HG03565 (cell line): ENCODE data around the gene BPIFA3.

ENCODE experiments used
- ATAC-seq: cut with Tn5 transposase; IDR thresholded peaks from one replicate; pipeline ENCODE4 v1.9.1; 2021; ENCODE audit warnings: mild to moderate bottlenecking, moderate library complexity; ENCODE audit not compliant: unreplicated experiment

The BPIFA3 gene

GRCh38 chr20:33211817-33212424, 5.2 kb upstream of the BPIFA3 start:
- ATAC-seq, result no peak

DNA sequence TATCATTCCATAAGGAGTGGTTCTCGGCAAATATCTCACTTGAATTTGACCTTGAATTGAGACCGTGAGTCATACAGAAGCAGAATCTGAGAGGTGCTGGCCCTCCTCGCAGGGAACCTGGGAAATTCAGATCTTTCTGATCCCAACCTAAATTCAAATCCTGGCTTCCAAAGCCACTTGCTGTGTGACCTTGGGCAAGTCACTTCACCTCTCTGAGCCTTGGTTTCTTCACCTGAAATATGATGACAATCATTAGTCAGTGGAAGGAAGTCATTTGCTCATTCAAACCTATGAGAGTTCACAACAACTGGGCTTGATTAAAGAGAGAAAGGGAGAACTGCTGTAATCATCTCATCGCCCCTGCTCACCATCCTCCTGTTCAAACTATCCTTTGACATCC, 7.2 kb downstream of the BPIFA3 start:
- ATAC-seq, result no peak

GRCh38 chr20:33229843-33230242, 12.7 kb downstream of the BPIFA3 start:
- no peak for ATAC-seq

DNA sequence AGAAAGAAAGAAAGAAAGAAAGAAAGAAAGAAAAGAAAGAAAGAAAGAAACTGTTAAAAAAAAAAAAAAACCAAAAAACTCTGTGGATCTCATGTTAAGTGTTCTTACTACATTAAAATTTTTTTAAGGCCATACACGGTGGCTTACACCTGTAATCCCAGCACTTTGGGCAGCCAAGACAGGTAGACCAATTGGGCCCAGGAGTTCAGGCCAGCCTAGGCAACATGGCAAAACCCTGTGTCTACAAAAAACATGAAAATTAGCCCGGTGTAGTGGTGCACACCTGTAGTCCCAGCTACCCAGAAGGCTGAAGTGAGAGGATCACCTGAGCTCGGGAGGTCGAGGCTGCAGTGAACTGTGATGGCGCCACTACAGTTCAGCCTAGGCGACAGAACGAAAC, 14.1 kb downstream of the BPIFA3 start:
- no peak for ATAC-seq

DNA sequence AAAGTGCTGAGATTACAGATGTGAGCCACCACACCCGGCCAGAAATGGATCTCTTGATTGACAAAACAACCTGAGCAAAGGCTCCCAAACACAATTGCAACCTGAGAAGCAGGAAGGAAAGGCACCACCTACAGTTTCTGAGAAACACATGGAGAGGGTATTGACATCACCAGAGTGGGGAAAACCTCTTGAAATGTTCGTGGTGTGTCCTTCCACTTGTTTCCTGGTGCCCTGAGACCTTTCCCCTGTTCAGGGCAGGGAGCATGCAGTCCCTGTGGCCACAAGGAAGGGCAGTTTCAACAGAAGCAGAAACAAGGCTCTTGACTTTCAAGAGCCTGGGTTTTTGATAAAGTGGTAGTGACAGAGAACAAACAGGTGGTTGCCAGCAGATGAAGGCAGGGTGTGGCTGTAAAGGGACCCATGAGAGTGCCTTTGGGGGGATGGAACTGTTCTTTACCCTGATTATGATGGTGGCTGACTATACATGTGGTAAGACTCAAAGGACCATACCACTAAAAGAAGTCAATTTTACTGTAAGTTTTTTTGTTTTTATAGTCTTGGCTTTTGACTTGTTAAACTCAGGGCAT, 15.4 kb downstream of the BPIFA3 start:
- no peak for ATAC-seq

DNA sequence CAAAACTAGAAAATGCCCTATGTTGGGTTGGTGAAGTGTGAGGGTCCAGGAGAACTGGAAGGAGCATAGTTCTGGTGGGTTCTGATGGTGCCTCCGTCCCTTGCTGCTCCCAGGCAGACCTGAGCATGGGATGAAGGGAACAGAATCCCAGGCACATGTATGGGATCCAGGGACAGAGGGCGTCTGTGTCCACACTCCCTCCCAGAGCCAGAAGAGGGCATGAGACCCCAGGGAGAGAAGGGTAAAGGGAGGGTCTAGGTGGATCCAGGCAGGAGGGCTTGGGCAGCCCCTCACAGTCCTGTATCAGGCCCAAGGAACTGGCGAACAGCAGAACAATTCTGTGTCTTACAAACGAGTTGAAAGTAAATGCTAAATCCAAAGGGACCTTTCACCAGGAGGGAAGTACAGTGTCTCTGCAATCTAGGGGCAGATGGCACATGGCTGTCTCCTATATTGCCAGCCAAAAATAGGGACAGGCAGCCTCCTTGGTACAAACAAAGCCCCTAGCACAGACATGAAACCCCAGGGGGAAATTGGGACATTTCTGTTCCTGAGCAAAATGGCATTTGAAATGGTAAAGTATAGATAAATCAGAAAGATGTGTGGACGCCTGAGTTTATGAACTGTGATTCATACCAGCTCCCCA, 16.1 kb downstream of the BPIFA3 start:
- no peak for ATAC-seq

- no peak for ATAC-seq
These were observed 16.9 kb downstream of the BPIFA3 start for GRCh38 chr20:33234050-33234449.

GRCh38 chr20:33235696-33236095, 18.5 kb downstream of the BPIFA3 start, which contains the start of gene BPIFA1:
Gene BPIFA1, plus strand, starts transcription at chr20:33235996. Its CDS starts 1,716 bp downstream, at chr20:33237712.
- ATAC-seq, result no peak

- no peak for ATAC-seq
These were observed 19.2 kb downstream of the BPIFA3 start for GRCh38 chr20:33236351-33236750.

GRCh38 chr20:33237989-33238388, 20.8 kb downstream of the BPIFA3 start:
- ATAC-seq, result no peak

DNA sequence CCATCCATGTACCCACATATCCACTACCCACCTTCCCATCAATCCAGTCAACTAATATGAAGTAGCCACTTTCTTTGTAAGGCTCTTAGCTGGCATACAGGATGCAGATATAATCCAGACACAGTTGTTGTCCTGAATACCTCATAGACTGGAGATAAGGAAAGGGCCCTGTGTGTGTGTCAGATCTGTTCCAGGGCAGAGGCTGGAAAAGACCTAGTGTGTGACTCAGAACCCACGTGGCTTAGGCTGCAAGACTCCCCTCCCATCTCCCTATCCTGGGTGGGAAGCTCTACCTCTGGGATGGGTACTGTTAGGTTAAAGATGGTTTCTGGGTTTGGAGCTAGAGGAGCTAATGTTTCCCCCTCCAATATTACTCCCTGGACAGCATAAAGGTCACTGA, 22.3 kb downstream of the BPIFA3 start:
- no peak for ATAC-seq

DNA sequence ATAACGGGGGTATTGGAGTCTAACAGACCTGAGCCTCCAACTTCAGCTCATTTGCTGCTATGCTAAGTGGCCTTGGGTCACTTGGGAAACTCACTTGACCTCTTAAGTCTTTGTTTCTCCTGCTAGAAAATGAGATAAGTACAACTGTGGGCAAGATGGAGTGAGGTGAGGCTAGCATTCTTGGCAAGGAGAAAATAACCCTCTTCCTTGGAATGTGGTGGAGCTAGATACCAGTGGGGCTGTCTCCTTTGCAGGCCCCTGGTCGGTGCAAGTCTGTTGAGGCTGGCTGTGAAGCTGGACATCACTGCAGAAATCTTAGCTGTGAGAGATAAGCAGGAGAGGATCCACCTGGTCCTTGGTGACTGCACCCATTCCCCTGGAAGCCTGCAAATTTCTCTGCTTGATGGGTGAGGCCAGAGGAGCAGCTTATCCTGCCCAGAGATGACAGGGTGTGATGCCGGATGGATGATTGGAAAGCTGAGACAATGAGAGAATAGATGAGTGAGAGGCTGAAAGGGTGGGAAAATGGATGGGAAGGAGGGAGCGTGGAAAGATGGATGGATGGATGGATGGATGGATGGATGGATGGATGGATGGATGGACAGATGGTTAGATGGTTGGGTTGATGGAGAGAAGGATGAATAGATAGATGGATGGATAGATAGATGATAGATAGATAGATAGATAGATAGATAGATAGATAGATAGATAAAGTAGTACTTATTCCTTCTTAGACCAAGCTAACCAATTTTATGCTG, 23.0 kb downstream of the BPIFA3 start:
- ATAC-seq, result no peak

GRCh38 chr20:33240923-33241322, 23.8 kb downstream of the BPIFA3 start:
- no peak for ATAC-seq

DNA sequence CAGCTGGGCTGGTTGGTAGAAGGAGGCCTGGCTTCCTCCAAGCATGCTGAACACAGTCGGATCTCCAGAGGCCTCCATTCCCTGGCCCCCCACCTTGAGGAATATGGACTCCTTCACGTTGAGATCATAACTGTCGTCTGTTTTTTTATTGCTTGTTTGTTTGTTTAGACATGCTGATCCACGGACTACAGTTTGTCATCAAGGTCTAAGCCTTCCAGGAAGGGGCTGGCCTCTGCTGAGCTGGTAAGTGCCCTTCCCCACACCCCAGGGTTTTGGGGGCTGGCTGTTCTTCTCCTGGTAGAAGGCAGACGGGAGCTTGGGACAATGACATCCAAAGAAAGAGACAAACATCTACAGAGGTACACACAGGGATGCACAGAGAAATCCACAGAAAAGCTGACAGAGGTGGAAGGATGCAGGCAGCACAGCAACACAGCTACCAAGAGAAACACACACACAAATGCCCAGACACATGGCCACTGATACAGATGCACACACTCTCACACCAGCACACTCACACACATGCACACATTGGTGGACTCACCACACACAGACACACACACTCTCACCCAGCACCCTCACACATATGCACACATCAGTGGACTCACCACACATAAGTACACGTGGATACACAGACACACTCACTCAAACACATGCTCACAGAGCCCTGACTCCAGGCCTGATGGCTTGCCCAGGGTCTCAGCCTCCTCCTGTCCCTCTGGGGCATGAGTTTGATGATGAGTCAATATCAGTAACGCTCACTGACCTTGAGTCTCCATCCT, 25.4 kb downstream of the BPIFA3 start:
- ATAC-seq, result no peak

- no peak for ATAC-seq
These were observed 28.9 kb downstream of the BPIFA3 start for GRCh38 chr20:33246077-33246476.

GRCh38 chr20:33249456-33249855, 32.3 kb downstream of the BPIFA3 start:
- ATAC-seq, result no peak

GRCh38 chr20:33250666-33251065, 33.5 kb downstream of the BPIFA3 start:
- no peak for ATAC-seq

GRCh38 chr20:33251496-33251895, 34.3 kb downstream of the BPIFA3 start:
- ATAC-seq, result no peak

GRCh38 chr20:33252460-33252859, 35.3 kb downstream of the BPIFA3 start:
- ATAC-seq, result no peak

GRCh38 chr20:33255005-33255404, 37.9 kb downstream of the BPIFA3 start:
- no peak for ATAC-seq

GRCh38 chr20:33257237-33257636, 40.1 kb downstream of the BPIFA3 start:
- no peak for ATAC-seq
